HG03139 (cell line): ENCODE measurements around the gene SLC22A25.
"Not testable (repeated sequence)": the region's sequence is repeated elsewhere in the genome, so short reads cannot be mapped to it uniquely, and the experiment has no call there.

Source experiments
- ATAC-seq: cut with Tn5 transposase; IDR thresholded peaks from one replicate; pipeline ENCODE4 v1.9.1; 2021; ENCODE audit not compliant: unreplicated experiment

Gene SLC22A25

DNA sequence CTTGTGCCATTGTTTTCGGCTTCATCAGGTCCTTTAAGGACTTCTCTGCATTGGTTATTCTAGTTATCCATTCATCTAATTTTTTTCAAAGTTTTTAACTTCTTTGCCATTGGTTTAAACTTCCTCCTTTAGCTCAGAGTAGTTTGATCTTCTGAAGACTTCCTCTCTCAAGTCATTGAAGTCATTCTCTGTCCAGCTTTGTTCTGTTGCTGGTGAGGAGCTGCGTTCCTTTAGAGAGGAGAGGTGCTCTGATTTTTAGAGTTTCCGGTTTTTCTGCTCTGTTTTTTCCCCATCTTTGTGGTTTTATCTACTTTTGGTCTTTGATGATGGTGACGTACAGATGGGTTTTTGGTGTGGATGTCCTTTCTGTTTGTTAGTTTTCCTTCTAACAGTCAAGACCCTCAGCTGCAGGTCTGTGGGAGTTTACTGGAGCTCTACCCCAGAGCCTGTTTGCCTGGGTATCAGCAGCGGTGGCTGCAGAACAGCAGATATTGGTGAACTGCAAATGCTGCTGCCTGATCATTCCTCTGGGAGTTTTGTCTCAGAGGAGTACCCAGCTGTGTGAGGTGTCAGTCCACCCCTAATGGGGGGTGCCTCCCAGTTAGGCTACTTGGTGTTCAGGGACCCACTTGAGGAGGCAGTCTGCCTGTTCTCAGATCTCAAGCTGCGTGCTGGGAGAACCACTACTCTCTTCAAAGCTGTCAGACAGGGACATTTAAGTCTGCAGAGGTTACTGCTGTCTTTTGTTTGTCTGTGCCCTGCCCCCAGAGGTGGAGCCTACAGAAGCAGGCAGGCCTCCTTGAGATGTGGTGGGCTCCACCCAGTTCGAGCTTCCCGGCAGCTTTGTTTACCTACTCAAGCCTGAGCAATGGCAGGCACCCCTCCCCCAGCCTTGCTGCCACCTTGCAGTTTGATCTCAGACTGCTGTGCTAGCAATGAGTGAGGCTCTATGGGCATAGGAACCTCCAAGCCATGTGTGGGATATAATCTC lies 7.6 kb downstream of the SLC22A25 start:
- ATAC-seq = not testable (repeated sequence)

DNA sequence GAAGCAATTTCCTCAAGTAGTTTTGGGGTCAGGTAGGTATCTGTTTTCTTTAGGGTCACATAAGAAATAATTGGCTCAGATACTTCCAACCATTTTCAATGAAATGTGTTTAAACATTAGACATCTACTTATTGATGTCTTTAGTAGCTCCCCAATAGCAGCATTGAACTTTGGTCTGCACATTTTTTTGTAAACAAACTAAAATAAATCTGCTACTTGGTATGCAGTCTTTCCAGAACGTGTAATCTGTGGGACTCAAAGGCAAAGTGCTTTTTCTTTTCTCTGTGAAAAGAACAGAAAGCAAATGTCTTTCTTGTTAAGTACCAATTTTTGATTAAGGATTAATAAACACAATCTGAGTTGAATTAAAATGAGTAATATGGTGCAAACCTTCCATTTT lies 13.6 kb downstream of the SLC22A25 start:
- ATAC-seq = no peak

DNA sequence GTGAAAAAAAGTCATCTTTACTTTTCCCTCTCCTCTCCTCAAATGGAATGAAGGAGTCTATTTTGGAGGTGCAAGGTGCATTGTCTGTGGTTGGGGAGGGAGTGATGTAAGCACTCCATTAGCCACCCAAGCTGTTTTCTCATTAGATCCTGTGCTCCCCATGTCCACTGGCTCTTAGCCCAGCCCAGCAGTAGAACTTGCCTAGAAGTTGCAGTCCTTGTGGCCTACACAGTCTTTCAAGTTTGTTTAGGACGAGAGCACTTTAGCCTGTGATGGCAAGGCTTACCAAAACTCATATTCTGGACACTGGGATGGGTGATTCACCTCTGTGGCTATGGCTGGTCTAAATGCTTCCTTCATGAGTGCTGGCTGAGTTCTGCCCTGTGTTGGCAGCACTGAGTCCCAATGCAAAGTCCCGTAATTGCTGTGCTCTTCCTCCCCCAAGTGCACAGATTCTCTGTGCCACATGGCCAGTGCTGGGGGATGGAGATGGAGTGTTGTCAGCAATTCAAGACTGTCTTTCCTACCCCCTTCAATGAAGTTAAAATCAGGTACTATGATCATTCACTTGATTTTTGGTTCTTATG lies 15.8 kb downstream of the SLC22A25 start:
- ATAC-seq = no peak

- no peak for ATAC-seq
These were observed 16.8 kb downstream of the SLC22A25 start for GRCh38 chr11:63226488-63227114.

GRCh38 chr11:63214093-63214492 lies 29.3 kb downstream of the SLC22A25 start:
- ATAC-seq = no peak

- ATAC-seq = no peak
These were observed 30.7 kb downstream of the SLC22A25 start for GRCh38 chr11:63212742-63213141.

- no peak for ATAC-seq
These were observed 33.3 kb downstream of the SLC22A25 start for GRCh38 chr11:63210111-63210510.
